Astrocyte of the cerebellum (primary cell): ENCODE measurements around the gene NDFIP1.

ENCODE experiments used
- DNase-seq: peaks from one replicate; pipeline ENCODE4 v3.0.0-alpha.2; 2011; ENCODE audit warnings: low read depth
- H3K4me3 ChIP-seq: 2 replicates; pipeline ENCODE4 v1.5.1; 2011; ENCODE audit warnings: mild to moderate bottlenecking, low read depth, low read length, moderate library complexity
- CTCF ChIP-seq: IDR thresholded peaks from 2 replicates; pipeline ENCODE4 v1.5.1; 2012; ENCODE audit warnings: low read length, low read depth, moderate library complexity, mild to moderate bottlenecking; ENCODE audit errors: missing control alignments
- in situ Hi-C: cut with HindIII; loops from 2 replicates; pipeline ENCODE4 v1.10.0; 2017; ENCODE audit warnings: low sequenced_read_pairs

The NDFIP1 gene

GRCh38 chr5:142098275-142098674, 10.3 kb upstream of the NDFIP1 start:
- DNase-seq, result no peak
- H3K4me3 ChIP-seq, result no peak overlapping the region
- no peak for TF ChIP-seq CTCF
- in situ Hi-C loops, result no loop called here

GRCh38 chr5:142098931-142099330, 9.6 kb upstream of the NDFIP1 start:
- no peak for TF ChIP-seq CTCF
- in situ Hi-C loops, result no loop called here
- H3K4me3 ChIP-seq, result no peak overlapping the region
- no peak for DNase-seq

GRCh38 chr5:142100307-142100706, 8.3 kb upstream of the NDFIP1 start:
- no peak overlapping the region for H3K4me3 ChIP-seq
- no peak for TF ChIP-seq CTCF
- DNase-seq, result no peak
- in situ Hi-C loops, result no loop called here

GRCh38 chr5:142102980-142103740, 5.4 kb upstream of the NDFIP1 start:
- TF ChIP-seq CTCF, result no peak
- H3K4me3 ChIP-seq, result no peak overlapping the region

GRCh38 chr5:142104491-142104890, 4.1 kb upstream of the NDFIP1 start:
- no peak overlapping the region for H3K4me3 ChIP-seq
- DNase-seq, result no peak
- in situ Hi-C loops, result no loop called here
- TF ChIP-seq CTCF, result no peak

More at GRCh38 chr5:142102980-142103740, 5.4 kb upstream of the NDFIP1 start:
- in situ Hi-C loops, result no loop called here
- no peak for DNase-seq

GRCh38 chr5:142106061-142106460, 2.5 kb upstream of the NDFIP1 start:
- H3K4me3 ChIP-seq, result no peak overlapping the region
- no peak for DNase-seq
- in situ Hi-C loops, result no loop called here

More at GRCh38 chr5:142106061-142106460, 2.5 kb upstream of the NDFIP1 start:
- TF ChIP-seq CTCF, result no peak
